Measurements from ENCODE around the gene RASAL3. TPM values are rescaled to one million over a fixed set of nuclear protein-coding genes. Genes with fewer than 3 reads are reported as not detected.

The RASAL3 gene
- total and polyA plus RNA-seq, 2 of the 4 experiments (the other 2 are of a cell fraction) = 0.07 TPM; not detected in 1

DNA sequence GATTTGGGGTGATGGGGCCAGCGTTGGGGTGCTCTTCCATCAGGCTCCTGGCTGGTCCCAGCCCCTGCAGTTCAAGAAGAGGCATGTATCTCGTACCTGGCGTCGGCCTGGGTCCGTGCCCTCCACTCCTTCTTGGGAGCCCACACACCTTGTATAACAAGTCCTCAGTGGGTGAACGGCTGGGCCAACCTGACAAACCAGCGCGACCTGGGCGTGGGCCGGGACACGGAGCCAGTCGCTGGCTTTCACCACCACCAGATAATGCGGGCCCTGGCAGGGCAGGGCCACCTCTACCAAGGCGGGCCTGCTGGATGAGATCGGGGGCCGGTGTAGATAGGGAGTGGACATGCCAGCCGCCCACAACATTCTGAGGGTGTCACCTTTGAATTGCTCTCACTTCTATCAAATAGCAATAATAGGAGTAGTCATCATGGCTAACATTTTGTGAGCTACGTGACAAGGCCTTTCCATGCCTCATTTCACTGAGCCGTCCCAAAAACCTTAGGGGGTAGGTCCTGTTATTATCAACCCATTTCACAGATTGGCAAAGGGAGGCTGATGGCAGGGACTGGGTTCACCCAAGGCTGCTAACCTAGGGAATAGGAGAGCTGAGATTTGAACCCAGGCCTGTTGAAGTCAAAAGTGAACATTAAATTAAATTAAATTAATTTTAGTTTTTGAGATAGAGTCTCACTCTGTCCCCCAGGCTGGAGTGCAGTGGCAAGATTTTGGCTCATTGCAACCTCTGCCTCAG, 47.5 kb upstream of the RASAL3 start:
- TF ChIP-seq, protein P1, sequence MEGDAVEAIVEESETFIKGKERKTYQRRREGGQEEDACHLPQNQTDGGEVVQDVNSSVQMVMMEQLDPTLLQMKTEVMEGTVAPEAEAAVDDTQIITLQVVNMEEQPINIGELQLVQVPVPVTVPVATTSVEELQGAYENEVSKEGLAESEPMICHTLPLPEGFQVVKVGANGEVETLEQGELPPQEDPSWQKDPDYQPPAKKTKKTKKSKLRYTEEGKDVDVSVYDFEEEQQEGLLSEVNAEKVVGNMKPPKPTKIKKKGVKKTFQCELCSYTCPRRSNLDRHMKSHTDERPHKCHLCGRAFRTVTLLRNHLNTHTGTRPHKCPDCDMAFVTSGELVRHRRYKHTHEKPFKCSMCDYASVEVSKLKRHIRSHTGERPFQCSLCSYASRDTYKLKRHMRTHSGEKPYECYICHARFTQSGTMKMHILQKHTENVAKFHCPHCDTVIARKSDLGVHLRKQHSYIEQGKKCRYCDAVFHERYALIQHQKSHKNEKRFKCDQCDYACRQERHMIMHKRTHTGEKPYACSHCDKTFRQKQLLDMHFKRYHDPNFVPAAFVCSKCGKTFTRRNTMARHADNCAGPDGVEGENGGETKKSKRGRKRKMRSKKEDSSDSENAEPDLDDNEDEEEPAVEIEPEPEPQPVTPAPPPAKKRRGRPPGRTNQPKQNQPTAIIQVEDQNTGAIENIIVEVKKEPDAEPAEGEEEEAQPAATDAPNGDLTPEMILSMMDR (conservative IDR thresholded peaks at IDR 0.05; ENCODE audit: low read depth, low read length) = no peak
- Histone ChIP-seq H2AK5ac (ENCODE audit: low read depth, low read length) (no peak overlapping the region), H3K18ac (ENCODE audit: low read depth, low read length) (no peak overlapping the region), H3K23ac (ENCODE audit: low read depth, low read length) (no peak overlapping the region), H3K9me1 (ENCODE audit: insufficient read depth, low read length) (no peaks in the 10 kb centered on the region; the same call in 1 of the 2 replicates), H3K4me2 (ENCODE audit: low read depth, low read length) (no peak overlapping the region), H2BK5ac (ENCODE audit: low read depth, low read length, poor library complexity, severe bottlenecking) (no peak overlapping the region), H4K5ac (ENCODE audit: low read depth, low read length) (no peak overlapping the region), H3K27me3 (ENCODE audit: control insufficient read depth, insufficient read depth, low read length) (peaks cover 11% of the 10 kb centered on the region; the same call in 1 of the 2 replicates), H3K27ac (ENCODE audit: insufficient read depth, low read length) (no peak overlapping the region), H4K8ac (ENCODE audit: low read depth in 2 of 2, low read length in 2 of 2) (no peak overlapping the region), H2AFZ (replicated peaks; ENCODE audit: low read length, poor library complexity) (no peak overlapping the region), H3K4me3 (ENCODE audit: insufficient read depth, low read depth, low read length) (no peak overlapping the region), H2AK9ac (replicated peaks; ENCODE audit: low read depth, low read length, poor library complexity) (no peak overlapping the region), H3K14ac (replicated peaks; ENCODE audit: low read depth, low read length) (no peak overlapping the region), H4K20me1 (ENCODE audit: insufficient read depth, low read length) (no peaks in the 10 kb centered on the region), H3K4ac (ENCODE audit: low read depth, low read length) (no peak overlapping the region), H4K91ac (ENCODE audit: insufficient read depth, low read depth, low read length) (no peak overlapping the region), H3K79me1 (ENCODE audit: low read depth in 1 of 2, low read length in 2 of 2) (no peaks in the 10 kb centered on the region), H3K9me3 (ENCODE audit: control insufficient read depth, insufficient read depth, low read length) (peaks cover 2% of the 10 kb centered on the region; the same call in 1 of the 2 replicates), H3K4me1 (ENCODE audit: control insufficient read depth, insufficient read depth, low read length) (no peaks in the 10 kb centered on the region), H3K36me3 (ENCODE audit: control insufficient read depth, insufficient read depth, low read length) (no peaks in the 10 kb centered on the region), H2BK20ac (ENCODE audit: low read depth, low read length) (no peak overlapping the region), H3K56ac (ENCODE audit: extremely low read depth, insufficient read depth, low read length) (no peak overlapping the region), H3K9ac (ENCODE audit: low read depth, low read length) (no peak overlapping the region), H2BK15ac (ENCODE audit: low read depth, low read length) (no peak overlapping the region), H2BK120ac (ENCODE audit: low read depth, low read length) (no peak overlapping the region)
- intact Hi-C loops (cut with micrococcal nuclease) (no loop called here), dilution Hi-C loops (cut with HindIII; ENCODE audit: low sequenced_read_pairs, unreplicated experiment) (no loop called here), in situ Hi-C loops (cut with MboI; ENCODE audit: low sequenced_read_pairs) (no loop called here)
- ATAC-seq (ENCODE audit: low read depth) (no peak), DNase-seq (no peak)
- no TSS peak for BruUV-seq (replicated peaks)
- ChIA-PET CTCF (interaction anchor here (0.5 to 0.6 kb wide), 2 partner anchors 20 to 25 kb away, joined by 3 read pairs; no protein-coding TSS in a partner anchor), POLR2A (ENCODE audit: unreplicated experiment) (no interaction called here)
- WGBS, 2 experiments (ENCODE audit: extremely low coverage in 2 of 2, insufficient read length in 1 of 2) = no CpG with 5 or more reads among the region's 19 CpGs
